HCT116 (cell line): ENCODE results near the gene MAP7D1. TPM values are rescaled to one million over a fixed set of nuclear protein-coding genes. Genes with fewer than 3 reads are reported as not detected.

ENCODE experiments used
- ATAC-seq: fragments of 200-7000 bp; cut with Tn5 transposase; 2 replicates; pipeline ENCODE4 v1.9.1; 2020; ENCODE audit warnings: mild to moderate bottlenecking, moderate library complexity
- BruUV-seq: library from RNA; stranded (reverse); fragments of 400-500 nt; replicated peaks from 2 replicates; lab custom pipeline; 2021; lab: Mats Ljungman, UMichigan
- CTCF ChIA-PET: fragments of 300-600 bp; sonication (Branson Sonifier 250); formaldehyde crosslinking; loops from one replicate; lab custom pipeline; 2021; ENCODE audit warnings: antibody characterized with exemption; lab: Charles Lee
- POLR2A ChIA-PET: fragments of 300-600, 350-600 bp; sonication (Branson Sonifier 250); formaldehyde crosslinking; loops from one replicate; lab custom pipeline; 2021; ENCODE audit warnings: antibody characterized with exemption; lab: Charles Lee
- RAD21 ChIA-PET, 2 experiments: fragments of 300-600 bp; sonication (Branson Sonifier 250); formaldehyde crosslinking; loops; one replicate each; lab custom pipeline; 2023; ENCODE audit warnings: low total read pairs in 2 of 2; ENCODE audit not compliant: uncharacterized antibody in 2 of 2, unreplicated experiment in 2 of 2, low non-redundant PET in 1 of 2; lab: Charles Lee
- DNase-seq: peaks from one replicate; pipeline ENCODE4 v3.0.0-alpha.2; 2010; ENCODE audit warnings: low read depth, low spot score
- H2AFZ ChIP-seq: fragments of 200-600 bp; shearing (Covaris generic), sonication (generic); 2 replicates; pipeline ENCODE4 v1.6.1; 2017; ENCODE audit warnings: low read depth, mixed run types, mixed read lengths, antibody characterized with exemption, low read length; ENCODE audit not compliant: poor library complexity, severe bottlenecking
- H3K27ac ChIP-seq: 2 replicates; pipeline ENCODE4 v1.5.1; 2012; ENCODE audit warnings: low read depth, low read length
- H3K27me3 ChIP-seq: fragments of 200-600 bp; sonication (generic); 2 replicates; pipeline ENCODE4 v1.6.1; 2016; ENCODE audit warnings: mixed run types, low read length, mixed read lengths; ENCODE audit not compliant: insufficient read depth
- H3K36me3 ChIP-seq, 2 experiments: fragments of 200-500 bp in 1 of 2; fragments of 200-600 bp in 1 of 2; sonication (Bioruptor generic) in 1 of 2; sonication (generic) in 1 of 2; 2 replicates each; pipeline versions ENCODE4 v1.5.1 to v1.6.1; 2014 to 2016; ENCODE audit warnings: low read length in 2 of 2, inconsistent platforms in 1 of 2, mixed read lengths in 1 of 2, mixed run types in 1 of 2; ENCODE audit not compliant: insufficient read depth in 2 of 2, control insufficient read depth in 1 of 2
- H3K4me1 ChIP-seq, 2 experiments: fragments of 200-600 bp in 1 of 2; sonication (generic) in 1 of 2; 2 replicates each; pipeline versions ENCODE4 v1.5.1 to v1.6.1; 2012 to 2017; ENCODE audit warnings: low read length in 2 of 2, inconsistent platforms in 1 of 2, mild to moderate bottlenecking in 1 of 2, mixed read lengths in 1 of 2, mixed run types in 1 of 2, moderate library complexity in 1 of 2; ENCODE audit not compliant: insufficient read depth in 2 of 2, control insufficient read depth in 1 of 2
- H3K4me2 ChIP-seq: fragments of 200-600 bp; sonication (generic); 2 replicates; pipeline ENCODE4 v1.6.1; 2017; ENCODE audit warnings: mixed run types, low read length, mixed read lengths
- H3K4me3 ChIP-seq, 2 experiments: fragments of 200-600 bp in 1 of 2; sonication (generic) in 1 of 2; replicated peaks in 1 of 2; 2 replicates each; pipeline ENCODE4 v1.5.1; 2011 to 2016; ENCODE audit warnings: low read length in 2 of 2, control low read depth in 1 of 2, low read depth in 1 of 2, mild to moderate bottlenecking in 1 of 2, mixed read lengths in 1 of 2, mixed run types in 1 of 2
- H3K79me2 ChIP-seq: fragments of 200-600 bp; sonication (generic); 2 replicates; pipeline ENCODE4 v1.6.1; 2017; ENCODE audit warnings: mild to moderate bottlenecking, mixed run types, low read length, moderate library complexity, mixed read lengths; ENCODE audit not compliant: insufficient read depth
- H3K9ac ChIP-seq: fragments of 200-600 bp; sonication (generic); 2 replicates; pipeline ENCODE4 v1.6.1; 2016; ENCODE audit warnings: low read length, mixed read lengths
- H3K9me2 ChIP-seq: fragments of 200-600 bp; sonication (generic), shearing (Covaris generic); 2 replicates; pipeline ENCODE4 v1.6.1; 2017; ENCODE audit warnings: mixed run types, mild to moderate bottlenecking, moderate library complexity; ENCODE audit not compliant: insufficient read depth
- H3K9me3 ChIP-seq, 2 experiments: fragments of 200-500 bp in 1 of 2; fragments of 200-600 bp in 1 of 2; sonication (Bioruptor generic) in 1 of 2; sonication (generic) in 1 of 2; 2 replicates each; pipeline ENCODE4 v1.6.1; 2014 to 2017; ENCODE audit warnings: low read length in 2 of 2, mixed read lengths in 2 of 2, inconsistent platforms in 1 of 2, low read depth in 1 of 2, mild to moderate bottlenecking in 1 of 2, mixed run types in 1 of 2, moderate library complexity in 1 of 2; ENCODE audit not compliant: control insufficient read depth in 1 of 2, insufficient read depth in 1 of 2
- H4K20me1 ChIP-seq: fragments of 200-600 bp; sonication (generic), shearing (Covaris generic); 2 replicates; pipeline ENCODE4 v1.6.1; 2017; ENCODE audit warnings: mixed run types, mild to moderate bottlenecking, moderate library complexity; ENCODE audit not compliant: insufficient read depth
- CBX3 ChIP-seq: IDR thresholded peaks from 2 replicates; pipeline ENCODE4 v1.6.1; 2012; ENCODE audit warnings: low read depth
- EGR1 ChIP-seq: IDR thresholded peaks from 2 replicates; pipeline ENCODE4 v1.6.1; 2012; ENCODE audit warnings: low read depth
- POLR2A ChIP-seq: IDR thresholded peaks from 2 replicates; pipeline ENCODE4 v1.7.0; 2011; ENCODE audit warnings: borderline replicate concordance; ENCODE audit not compliant: insufficient read depth, insufficient read length; ENCODE audit errors: extremely low read depth
- POLR2AphosphoS5 ChIP-seq: IDR thresholded peaks from 2 replicates; pipeline ENCODE4 v1.6.1; 2011; ENCODE audit warnings: mild to moderate bottlenecking, low read depth, low read length, moderate library complexity
- SP1 ChIP-seq: IDR thresholded peaks from 2 replicates; pipeline ENCODE4 v1.6.1; 2012; ENCODE audit warnings: low read depth
- TCF7L2 ChIP-seq: IDR thresholded peaks from 2 replicates; pipeline ENCODE4 v1.7.0; 2011; ENCODE audit warnings: borderline replicate concordance, inconsistent platforms; ENCODE audit not compliant: insufficient read depth, insufficient read length; ENCODE audit errors: extremely low read depth
- YY1 ChIP-seq: IDR thresholded peaks from 2 replicates; pipeline ENCODE4 v1.6.1; 2011; ENCODE audit warnings: low read length, low read depth, moderate library complexity, mild to moderate bottlenecking; ENCODE audit not compliant: insufficient replicate concordance; ENCODE audit errors: extremely low read depth
- ZBTB33 ChIP-seq: IDR thresholded peaks from 2 replicates; pipeline ENCODE4 v1.6.1; 2011; ENCODE audit warnings: mild to moderate bottlenecking, low read length, moderate library complexity; ENCODE audit not compliant: insufficient replicate concordance; ENCODE audit errors: extremely low read depth
- intact Hi-C: fragments of 100-400 bp; cut with micrococcal nuclease; formaldehyde crosslinking; loops from 2 replicates; pipeline ENCODE4 v1.10.0; 2022
- total RNA-seq: library from RNA; stranded (reverse); gene quantifications from one replicate; pipeline ENCODE4 v1.2.1, GENCODE V29; 2021; ENCODE audit not compliant: unreplicated experiment
- TF ChIP-seq, protein P1 (sequence below): IDR thresholded peaks from 2 replicates; pipeline ENCODE4 v1.6.1; 2012

The MAP7D1 gene
- total RNA-seq, 1 experiment from 2014 or later = 71.8 TPM

DNA sequence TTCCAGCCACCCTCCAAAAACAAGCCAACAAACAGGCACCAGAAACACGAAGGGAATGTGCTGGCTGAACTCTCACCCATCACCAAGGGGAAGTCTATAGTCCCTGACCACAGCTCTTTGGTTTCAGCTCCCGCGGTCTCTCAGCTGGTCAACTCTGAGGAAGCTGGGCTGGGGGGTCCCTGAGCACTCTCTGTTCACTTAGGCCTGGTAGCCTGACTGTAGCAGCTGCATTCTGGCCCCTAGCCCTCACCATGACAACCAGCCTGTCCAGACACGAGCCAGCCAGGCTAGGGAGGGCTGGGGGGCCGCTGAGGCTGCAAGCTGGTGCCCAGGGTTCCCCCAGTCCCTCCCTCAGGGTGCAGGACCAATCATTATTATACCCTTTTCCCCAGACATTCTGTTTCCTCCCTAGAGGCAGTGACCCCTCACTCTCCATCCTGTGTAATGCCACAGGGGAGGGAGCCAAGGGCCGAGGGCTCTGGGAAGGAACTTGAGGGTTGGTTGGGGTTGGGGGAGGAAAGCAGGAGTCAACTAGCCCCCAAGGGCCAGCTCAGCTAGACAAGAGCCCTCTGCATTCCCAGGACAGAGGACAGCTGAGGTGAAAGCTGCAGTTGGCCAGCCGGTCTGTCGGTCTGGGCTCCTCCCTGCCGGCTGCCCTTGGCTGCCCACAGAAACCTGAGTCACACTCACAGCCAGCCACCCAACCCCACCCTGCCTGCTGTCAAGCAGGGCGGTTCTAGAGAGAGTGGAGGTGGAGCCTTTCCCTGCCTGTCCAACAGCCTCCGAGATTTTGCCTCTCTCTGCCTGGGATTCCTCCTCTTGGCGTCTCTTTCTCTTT lies 5.4 kb upstream of the MAP7D1 start:
- H3K4me1 ChIP-seq = peaks cover 27 to 44% of the 10 kb centered on the region in 2 experiments
- peak overlapping the region; percentile 53 for H2AFZ ChIP-seq
- intact Hi-C loops = loop anchor here (5.0 to 10.0 kb wide), 2 partner anchors 234 to 272 kb away; partner anchors contain the start of gene STK40

More for the DNA sequence above, 5.4 kb upstream of the MAP7D1 start:
- ATAC-seq = peak; percentile 78
- H3K9me2 ChIP-seq = no peaks in the 10 kb centered on the region
- H3K9ac ChIP-seq = peak overlapping the region; percentile 91
- TF ChIP-seq, protein P1, sequence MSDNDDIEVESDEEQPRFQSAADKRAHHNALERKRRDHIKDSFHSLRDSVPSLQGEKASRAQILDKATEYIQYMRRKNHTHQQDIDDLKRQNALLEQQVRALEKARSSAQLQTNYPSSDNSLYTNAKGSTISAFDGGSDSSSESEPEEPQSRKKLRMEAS = no peak
- TF ChIP-seq TCF7L2 (peak; percentile 18), EGR1 (no peak), SP1 (no peak), ZBTB33 (no peak), POLR2AphosphoS5 (peak; percentile 78), YY1 (peak; percentile 30), CBX3 (no peak), POLR2A (peak; percentile 47)
- TF ChIP-seq, all 23 proteins: peak for 4
- ChIA-PET POLR2A (interaction anchor here (1.2 to 2.5 kb wide), 6 partner anchors 9 to 250 kb away, joined by 3 to 8 read pairs (median 4); no protein-coding TSS in a partner anchor), CTCF (interaction anchor here (0.9 to 3.5 kb wide), 20 partner anchors 9 to 236 kb away, joined by 3 to 37 read pairs (median 4); partner anchors contain the start of genes EVA1B and THRAP3), RAD21 (interaction anchor here (0.8 to 2.5 kb wide), 8 partner anchors 16 to 156 kb away, joined by 3 to 15 read pairs (median 6); partner anchors contain the start of genes SH3D21 (in 1 of the 2) and THRAP3 (in 1 of the 2))
- DNase-seq = peak; percentile 85
- Histone ChIP-seq H3K9me3 (no peaks in the 10 kb centered on the region), H3K27me3 (no peaks in the 10 kb centered on the region), H3K4me3 (peak overlapping the region; percentile 23 to 75), H3K79me2 (peaks cover 32% of the 10 kb centered on the region), H3K4me2 (peak overlapping the region; percentile 86), H3K36me3 (no peaks in the 10 kb centered on the region), H3K27ac (peak overlapping the region; percentile 65), H4K20me1 (no peaks in the 10 kb centered on the region)
- no TSS peak for BruUV-seq
